Panc1 (cell line): ENCODE data around the gene ELAC2. TPM values are rescaled to one million over a fixed set of nuclear protein-coding genes. Genes with fewer than 3 reads are reported as not detected.
"Not testable (repeated sequence)": the region's sequence is repeated elsewhere in the genome, so short reads cannot be mapped to it uniquely, and the experiment has no call there.

ENCODE experiments used
- ATAC-seq: fragments of 200-7000 bp; cut with Tn5 transposase; 2 replicates; pipeline ENCODE4 v1.9.1; 2020; ENCODE audit warnings: mild to moderate bottlenecking, moderate library complexity
- BruUV-seq: library from RNA; stranded (reverse); fragments of 400-500 nt; replicated peaks from 2 replicates; lab custom pipeline; 2021; lab: Mats Ljungman, UMichigan
- CTCF ChIA-PET: fragments of 300-600 bp; sonication (Branson Sonifier 250); formaldehyde crosslinking; loops from one replicate; lab custom pipeline; 2022; ENCODE audit warnings: antibody characterized with exemption; lab: Charles Lee
- POLR2A ChIA-PET: fragments of 300-600 bp; sonication (Branson Sonifier 250); formaldehyde crosslinking; loops from one replicate; lab custom pipeline; 2022; ENCODE audit warnings: antibody characterized with exemption; lab: Charles Lee
- DNase-seq: peaks from one replicate; pipeline ENCODE4 v3.0.0-alpha.2; 2010; ENCODE audit warnings: low read depth, low spot score
- H3K27ac ChIP-seq: 2 replicates; pipeline ENCODE4 v1.5.1; 2011; ENCODE audit warnings: mild to moderate bottlenecking, low read length, inconsistent platforms
- H3K27me3 ChIP-seq: fragments of 200-500 bp; sonication (Bioruptor generic); 2 replicates; pipeline ENCODE4 v1.6.0; 2014; ENCODE audit warnings: low read length, inconsistent platforms; ENCODE audit not compliant: control insufficient read depth, insufficient read depth
- H3K36me3 ChIP-seq: fragments of 200-500 bp; sonication (Bioruptor generic); 2 replicates; pipeline ENCODE4 v1.5.1; 2014; ENCODE audit warnings: inconsistent platforms, mild to moderate bottlenecking, low read length, moderate library complexity; ENCODE audit not compliant: control insufficient read depth, insufficient read depth
- H3K4me1 ChIP-seq: 2 replicates; pipeline ENCODE4 v1.5.1; 2011; ENCODE audit warnings: inconsistent platforms, mild to moderate bottlenecking, low read length, moderate library complexity; ENCODE audit not compliant: control insufficient read depth, insufficient read depth
- H3K4me3 ChIP-seq, 2 experiments: 2 replicates each; pipeline ENCODE4 v1.5.1; 2011 to 2012; ENCODE audit warnings: low read depth in 2 of 2, low read length in 2 of 2, mild to moderate bottlenecking in 2 of 2, inconsistent platforms in 1 of 2, moderate library complexity in 1 of 2
- H3K9me3 ChIP-seq: fragments of 200-500 bp; sonication (Bioruptor generic); 2 replicates; pipeline ENCODE4 v1.5.1; 2014; ENCODE audit warnings: low read depth, mild to moderate bottlenecking, inconsistent platforms, low read length, moderate library complexity; ENCODE audit not compliant: control insufficient read depth, insufficient read depth
- POLR2AphosphoS5 ChIP-seq: IDR thresholded peaks from 2 replicates; pipeline ENCODE4 v1.6.1; 2012; ENCODE audit warnings: mild to moderate bottlenecking, low read depth, low read length, moderate library complexity
- SIN3A ChIP-seq: IDR thresholded peaks from 2 replicates; pipeline ENCODE4 v1.6.1; 2012; ENCODE audit warnings: low read depth, mild to moderate bottlenecking, low read length, moderate library complexity, borderline replicate concordance; ENCODE audit not compliant: insufficient read depth
- TCF7L2 ChIP-seq: IDR thresholded peaks from 2 replicates; pipeline ENCODE4 v1.6.1; 2011; ENCODE audit warnings: mild to moderate bottlenecking, low read depth, low read length, inconsistent platforms
- in situ Hi-C: cut with HindIII; loops from 2 replicates; pipeline ENCODE4 v1.10.0; 2016; ENCODE audit warnings: low sequenced_read_pairs, low pct_unique_long_range_greater_than_20kb
- intact Hi-C: fragments of 100-400 bp; cut with micrococcal nuclease; formaldehyde crosslinking; loops from one replicate; pipeline ENCODE4 v1.10.0; 2022; ENCODE audit not compliant: unreplicated experiment
- total RNA-seq: library from RNA; stranded (reverse); gene quantifications from one replicate; pipeline ENCODE4 v1.2.1, GENCODE V29; 2021; ENCODE audit not compliant: unreplicated experiment
- TF ChIP-seq, protein P1 (sequence below): fragments of 450-650 bp; IDR thresholded peaks from 2 replicates; pipeline ENCODE4 v1.5.1; 2017; ENCODE audit warnings: mild to moderate bottlenecking
- TF ChIP-seq, protein P2 (sequence below), 2 experiments: IDR thresholded peaks; 2 replicates each; pipeline ENCODE4 v1.6.1; 2011 to 2012; ENCODE audit warnings: low read depth in 2 of 2, control low read depth in 1 of 2, low read length in 1 of 2, mild to moderate bottlenecking in 1 of 2, moderate library complexity in 1 of 2; ENCODE audit not compliant: insufficient read depth in 1 of 2

ELAC2 gene
- total RNA-seq, 1 experiment from 2014 or later: 52.7 TPM

DNA sequence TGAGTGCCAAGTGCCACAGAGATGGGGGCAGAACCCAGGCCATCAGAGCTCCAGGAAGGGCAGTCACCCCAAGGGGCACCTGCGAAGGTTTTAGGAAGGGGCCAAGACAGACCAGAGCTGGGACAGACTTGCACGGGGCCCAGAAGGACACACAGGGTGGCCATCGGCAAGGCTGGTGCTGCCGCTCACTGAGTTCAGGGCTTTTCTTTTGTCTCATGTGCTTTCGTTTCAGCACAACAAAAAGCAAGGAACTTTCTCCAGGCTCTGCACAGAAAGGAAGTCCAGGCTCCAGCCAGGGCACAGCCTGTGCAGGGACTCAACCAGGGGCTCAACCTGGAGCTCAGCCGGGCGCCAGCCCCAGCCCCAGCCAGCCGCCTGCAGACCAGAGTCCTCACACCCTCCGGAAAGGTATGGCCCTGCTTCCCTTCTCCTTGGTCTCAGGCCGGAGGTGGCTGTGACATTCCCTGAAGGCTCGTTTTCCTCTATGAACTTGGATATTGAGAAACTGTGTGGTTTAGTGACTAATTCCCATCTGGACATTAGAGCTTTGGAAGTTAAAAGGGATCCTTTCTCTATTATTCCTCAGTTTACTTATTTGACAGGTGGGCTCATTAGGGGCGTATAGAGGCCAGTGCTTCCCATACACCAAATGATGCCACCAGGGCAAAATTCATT, 37.9 kb downstream of the ELAC2 start:
- Histone ChIP-seq H3K4me3 (no peak overlapping the region), H3K4me1 (no peaks in the 10 kb centered on the region), H3K36me3 (no peaks in the 10 kb centered on the region), H3K27me3 (no peaks in the 10 kb centered on the region), H3K9me3 (no peaks in the 10 kb centered on the region), H3K27ac (no peak overlapping the region)
- no TSS peak for BruUV-seq
- ATAC-seq (no peak), DNase-seq (no peak)
- intact Hi-C loops: no loop called here
- TF ChIP-seq, protein P1, sequence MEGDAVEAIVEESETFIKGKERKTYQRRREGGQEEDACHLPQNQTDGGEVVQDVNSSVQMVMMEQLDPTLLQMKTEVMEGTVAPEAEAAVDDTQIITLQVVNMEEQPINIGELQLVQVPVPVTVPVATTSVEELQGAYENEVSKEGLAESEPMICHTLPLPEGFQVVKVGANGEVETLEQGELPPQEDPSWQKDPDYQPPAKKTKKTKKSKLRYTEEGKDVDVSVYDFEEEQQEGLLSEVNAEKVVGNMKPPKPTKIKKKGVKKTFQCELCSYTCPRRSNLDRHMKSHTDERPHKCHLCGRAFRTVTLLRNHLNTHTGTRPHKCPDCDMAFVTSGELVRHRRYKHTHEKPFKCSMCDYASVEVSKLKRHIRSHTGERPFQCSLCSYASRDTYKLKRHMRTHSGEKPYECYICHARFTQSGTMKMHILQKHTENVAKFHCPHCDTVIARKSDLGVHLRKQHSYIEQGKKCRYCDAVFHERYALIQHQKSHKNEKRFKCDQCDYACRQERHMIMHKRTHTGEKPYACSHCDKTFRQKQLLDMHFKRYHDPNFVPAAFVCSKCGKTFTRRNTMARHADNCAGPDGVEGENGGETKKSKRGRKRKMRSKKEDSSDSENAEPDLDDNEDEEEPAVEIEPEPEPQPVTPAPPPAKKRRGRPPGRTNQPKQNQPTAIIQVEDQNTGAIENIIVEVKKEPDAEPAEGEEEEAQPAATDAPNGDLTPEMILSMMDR: no peak
- TF ChIP-seq SIN3A: no peak
- TF ChIP-seq, protein P2, sequence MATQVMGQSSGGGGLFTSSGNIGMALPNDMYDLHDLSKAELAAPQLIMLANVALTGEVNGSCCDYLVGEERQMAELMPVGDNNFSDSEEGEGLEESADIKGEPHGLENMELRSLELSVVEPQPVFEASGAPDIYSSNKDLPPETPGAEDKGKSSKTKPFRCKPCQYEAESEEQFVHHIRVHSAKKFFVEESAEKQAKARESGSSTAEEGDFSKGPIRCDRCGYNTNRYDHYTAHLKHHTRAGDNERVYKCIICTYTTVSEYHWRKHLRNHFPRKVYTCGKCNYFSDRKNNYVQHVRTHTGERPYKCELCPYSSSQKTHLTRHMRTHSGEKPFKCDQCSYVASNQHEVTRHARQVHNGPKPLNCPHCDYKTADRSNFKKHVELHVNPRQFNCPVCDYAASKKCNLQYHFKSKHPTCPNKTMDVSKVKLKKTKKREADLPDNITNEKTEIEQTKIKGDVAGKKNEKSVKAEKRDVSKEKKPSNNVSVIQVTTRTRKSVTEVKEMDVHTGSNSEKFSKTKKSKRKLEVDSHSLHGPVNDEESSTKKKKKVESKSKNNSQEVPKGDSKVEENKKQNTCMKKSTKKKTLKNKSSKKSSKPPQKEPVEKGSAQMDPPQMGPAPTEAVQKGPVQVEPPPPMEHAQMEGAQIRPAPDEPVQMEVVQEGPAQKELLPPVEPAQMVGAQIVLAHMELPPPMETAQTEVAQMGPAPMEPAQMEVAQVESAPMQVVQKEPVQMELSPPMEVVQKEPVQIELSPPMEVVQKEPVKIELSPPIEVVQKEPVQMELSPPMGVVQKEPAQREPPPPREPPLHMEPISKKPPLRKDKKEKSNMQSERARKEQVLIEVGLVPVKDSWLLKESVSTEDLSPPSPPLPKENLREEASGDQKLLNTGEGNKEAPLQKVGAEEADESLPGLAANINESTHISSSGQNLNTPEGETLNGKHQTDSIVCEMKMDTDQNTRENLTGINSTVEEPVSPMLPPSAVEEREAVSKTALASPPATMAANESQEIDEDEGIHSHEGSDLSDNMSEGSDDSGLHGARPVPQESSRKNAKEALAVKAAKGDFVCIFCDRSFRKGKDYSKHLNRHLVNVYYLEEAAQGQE (IDR thresholded peaks at IDR 0.05; ENCODE audit: insufficient read depth in 1 of 2, low read depth in 2 of 2, low read length in 1 of 2): no peak
- no peak for TF ChIP-seq TCF7L2
- ChIA-PET CTCF (no interaction called here), POLR2A (no interaction called here)
- in situ Hi-C loops: no loop called here

DNA sequence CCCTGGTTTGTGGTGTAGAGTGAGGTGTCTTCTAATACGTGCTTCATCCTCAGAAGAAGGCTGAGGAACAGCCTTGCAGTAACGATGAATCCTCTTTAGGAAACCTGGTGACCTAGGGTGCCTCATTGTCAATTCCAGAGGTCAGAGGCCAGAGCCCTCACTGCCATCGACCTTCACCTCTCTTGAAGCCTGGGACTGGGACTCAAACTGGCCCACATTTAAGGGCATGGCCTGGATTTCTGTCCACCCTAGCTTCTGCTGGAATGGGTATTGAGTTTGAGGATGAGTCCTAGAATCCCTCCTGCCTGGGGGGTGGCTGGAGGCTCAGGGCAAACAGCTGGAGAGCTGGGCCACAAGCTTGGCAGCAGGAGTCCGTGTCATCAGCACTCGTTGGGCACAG, 38.6 kb downstream of the ELAC2 start:
- in situ Hi-C loops: no loop called here
- intact Hi-C loops: no loop called here
- ChIA-PET CTCF (no interaction called here), POLR2A (no interaction called here)
- Histone ChIP-seq H3K4me1 (no peaks in the 10 kb centered on the region), H3K27ac (no peak overlapping the region), H3K27me3 (no peaks in the 10 kb centered on the region), H3K4me3 (no peak overlapping the region), H3K36me3 (no peaks in the 10 kb centered on the region), H3K9me3 (no peaks in the 10 kb centered on the region)
- TF ChIP-seq, protein P1: no peak
- TF ChIP-seq, protein P2 (IDR thresholded peaks at IDR 0.05; ENCODE audit: insufficient read depth in 1 of 2, low read depth in 2 of 2, low read length in 1 of 2): no peak
- TF ChIP-seq SIN3A (no peak), POLR2AphosphoS5 (no peak), TCF7L2 (no peak)
- no TSS peak for BruUV-seq
- ATAC-seq (no peak), DNase-seq (no peak)

DNA sequence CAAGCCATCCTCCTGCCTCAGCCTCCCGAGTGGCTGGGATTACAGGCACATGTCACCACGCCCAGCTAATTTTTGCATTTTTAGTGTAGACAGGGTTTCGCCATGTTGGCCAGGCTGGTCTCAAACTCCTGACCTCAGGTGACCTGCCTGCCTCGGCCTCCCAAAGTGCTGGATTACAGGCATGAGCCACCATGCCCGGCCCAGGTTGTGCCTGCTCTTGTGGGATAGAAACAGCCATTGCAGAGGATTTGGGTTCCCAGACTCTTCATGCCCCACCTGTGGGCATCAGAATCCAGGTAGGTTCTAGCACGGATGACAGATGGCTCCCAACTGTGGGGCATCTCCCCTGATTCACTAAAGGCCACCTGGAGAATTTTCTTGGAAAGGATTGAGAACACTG, 39.0 kb downstream of the ELAC2 start:
- H3K36me3 ChIP-seq, intact Hi-C loops, H3K27me3 ChIP-seq, POLR2A ChIA-PET, H3K9me3 ChIP-seq, BruUV-seq, H3K4me3 ChIP-seq, ATAC-seq, in situ Hi-C loops, DNase-seq, H3K27ac ChIP-seq, H3K4me1 ChIP-seq: not testable (repeated sequence)
- CTCF ChIA-PET: interaction anchor here (0.7 kb wide), 1 partner anchor 1820 kb away, joined by 4 read pairs; no protein-coding TSS in a partner anchor
